ENCODE measurements around the gene ANKRD22.

Gene ANKRD22

DNA sequence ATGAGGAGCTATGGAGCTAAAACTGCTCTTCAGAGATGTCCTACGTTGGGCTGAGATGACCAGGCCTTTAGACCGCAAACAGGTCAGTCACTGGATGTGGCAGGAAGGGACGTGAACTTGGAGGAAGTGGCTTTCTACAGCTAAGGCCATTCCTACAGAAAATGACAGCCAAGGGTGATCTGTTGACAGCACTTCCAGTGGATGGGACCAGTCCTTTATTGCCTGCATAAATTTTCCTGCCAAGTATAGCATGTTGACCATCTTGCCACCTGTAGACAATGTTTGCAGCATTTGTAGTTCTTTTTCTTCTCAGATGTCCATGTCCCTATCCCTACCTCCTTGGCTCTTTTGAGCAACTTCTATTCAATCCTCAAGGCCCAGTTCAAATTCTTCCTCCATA is 45.7 kb downstream of the ANKRD22 start:
- TF ChIP-seq, protein P1, sequence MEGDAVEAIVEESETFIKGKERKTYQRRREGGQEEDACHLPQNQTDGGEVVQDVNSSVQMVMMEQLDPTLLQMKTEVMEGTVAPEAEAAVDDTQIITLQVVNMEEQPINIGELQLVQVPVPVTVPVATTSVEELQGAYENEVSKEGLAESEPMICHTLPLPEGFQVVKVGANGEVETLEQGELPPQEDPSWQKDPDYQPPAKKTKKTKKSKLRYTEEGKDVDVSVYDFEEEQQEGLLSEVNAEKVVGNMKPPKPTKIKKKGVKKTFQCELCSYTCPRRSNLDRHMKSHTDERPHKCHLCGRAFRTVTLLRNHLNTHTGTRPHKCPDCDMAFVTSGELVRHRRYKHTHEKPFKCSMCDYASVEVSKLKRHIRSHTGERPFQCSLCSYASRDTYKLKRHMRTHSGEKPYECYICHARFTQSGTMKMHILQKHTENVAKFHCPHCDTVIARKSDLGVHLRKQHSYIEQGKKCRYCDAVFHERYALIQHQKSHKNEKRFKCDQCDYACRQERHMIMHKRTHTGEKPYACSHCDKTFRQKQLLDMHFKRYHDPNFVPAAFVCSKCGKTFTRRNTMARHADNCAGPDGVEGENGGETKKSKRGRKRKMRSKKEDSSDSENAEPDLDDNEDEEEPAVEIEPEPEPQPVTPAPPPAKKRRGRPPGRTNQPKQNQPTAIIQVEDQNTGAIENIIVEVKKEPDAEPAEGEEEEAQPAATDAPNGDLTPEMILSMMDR (IDR thresholded peaks at IDR 0.05; ENCODE audit: extremely low read depth, missing control alignments): no peak
- no peak for DNase-seq (ENCODE audit: low spot score)

DNA sequence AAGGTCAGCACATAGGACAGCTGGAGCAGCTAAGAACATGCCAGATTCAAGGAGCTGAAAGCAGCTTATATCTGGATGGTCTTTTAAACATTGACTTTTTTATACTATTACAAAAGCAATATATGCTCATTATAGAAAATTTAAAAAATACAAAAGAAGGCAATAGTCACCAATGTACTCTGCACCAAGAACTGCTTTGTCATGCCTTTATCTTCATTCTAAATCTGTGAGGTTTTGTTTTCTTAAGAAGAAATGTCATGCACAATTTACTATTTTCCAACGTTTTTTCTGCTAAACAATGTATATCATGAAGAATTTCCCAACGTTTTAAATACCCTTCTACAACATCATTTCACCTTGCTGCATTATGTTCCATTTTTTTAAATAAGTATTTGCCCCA is 46.3 kb downstream of the ANKRD22 start:
- TF ChIP-seq, protein P1 (IDR thresholded peaks at IDR 0.05; ENCODE audit: extremely low read depth, missing control alignments): no peak
- no peak for DNase-seq (ENCODE audit: low spot score)

DNA sequence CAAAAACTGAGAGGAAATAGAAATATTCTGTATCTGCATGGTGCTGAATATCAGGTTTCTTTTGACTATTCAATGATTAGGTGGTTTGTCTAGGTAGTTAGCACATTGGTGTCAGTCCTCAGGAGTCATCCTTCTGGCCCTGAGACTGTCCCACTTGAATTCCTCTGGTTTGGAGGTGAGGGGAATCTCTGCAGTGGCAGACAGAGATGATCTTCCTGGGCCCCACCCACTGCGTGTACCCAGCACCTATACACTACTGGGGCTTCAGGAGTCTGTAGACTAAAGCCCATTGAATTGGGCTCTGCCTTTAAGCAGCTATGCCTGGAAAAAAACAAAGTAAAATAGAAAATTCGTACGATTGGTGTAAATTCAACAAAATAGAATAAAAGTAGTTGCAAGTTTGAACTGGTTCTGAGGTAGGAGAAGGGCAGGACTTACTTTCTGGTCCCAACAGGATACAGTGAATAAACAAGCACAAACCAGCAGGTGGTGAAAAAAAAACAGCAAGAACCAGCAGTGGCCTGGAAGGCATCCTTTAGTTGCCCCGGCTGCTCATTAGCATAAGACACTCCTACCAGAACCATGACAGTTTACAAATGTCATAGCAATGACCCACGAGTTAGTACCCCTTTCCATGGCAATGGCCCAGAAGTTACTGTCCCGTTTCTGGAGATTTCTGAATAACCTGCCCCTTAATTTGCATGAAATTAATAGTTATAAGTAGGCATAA is 47.4 kb downstream of the ANKRD22 start:
- TF ChIP-seq, protein P1 (IDR thresholded peaks at IDR 0.05; ENCODE audit: extremely low read depth, missing control alignments): no peak
- no peak for DNase-seq (ENCODE audit: low spot score)

DNA sequence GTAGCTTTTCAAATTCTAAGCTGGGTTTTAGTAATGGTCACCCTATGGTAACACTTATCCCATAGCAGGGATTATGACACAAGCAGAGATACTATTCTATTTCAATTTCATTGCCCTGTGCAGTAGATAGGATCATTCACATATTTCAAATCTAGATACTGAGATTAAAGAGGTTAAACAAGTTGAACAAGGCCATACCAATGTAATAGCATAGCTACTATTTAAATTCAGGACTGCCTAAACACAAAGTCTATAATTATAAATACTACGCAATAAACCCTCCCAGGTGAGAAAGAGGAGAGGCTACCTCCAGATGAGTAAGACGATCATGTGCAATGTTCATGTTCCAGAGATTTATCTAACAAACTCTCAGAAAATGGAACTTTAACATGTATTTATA is 48.0 kb downstream of the ANKRD22 start:
- no peak for DNase-seq (ENCODE audit: low spot score)
- TF ChIP-seq, protein P1 (IDR thresholded peaks at IDR 0.05; ENCODE audit: extremely low read depth, missing control alignments): no peak

DNA sequence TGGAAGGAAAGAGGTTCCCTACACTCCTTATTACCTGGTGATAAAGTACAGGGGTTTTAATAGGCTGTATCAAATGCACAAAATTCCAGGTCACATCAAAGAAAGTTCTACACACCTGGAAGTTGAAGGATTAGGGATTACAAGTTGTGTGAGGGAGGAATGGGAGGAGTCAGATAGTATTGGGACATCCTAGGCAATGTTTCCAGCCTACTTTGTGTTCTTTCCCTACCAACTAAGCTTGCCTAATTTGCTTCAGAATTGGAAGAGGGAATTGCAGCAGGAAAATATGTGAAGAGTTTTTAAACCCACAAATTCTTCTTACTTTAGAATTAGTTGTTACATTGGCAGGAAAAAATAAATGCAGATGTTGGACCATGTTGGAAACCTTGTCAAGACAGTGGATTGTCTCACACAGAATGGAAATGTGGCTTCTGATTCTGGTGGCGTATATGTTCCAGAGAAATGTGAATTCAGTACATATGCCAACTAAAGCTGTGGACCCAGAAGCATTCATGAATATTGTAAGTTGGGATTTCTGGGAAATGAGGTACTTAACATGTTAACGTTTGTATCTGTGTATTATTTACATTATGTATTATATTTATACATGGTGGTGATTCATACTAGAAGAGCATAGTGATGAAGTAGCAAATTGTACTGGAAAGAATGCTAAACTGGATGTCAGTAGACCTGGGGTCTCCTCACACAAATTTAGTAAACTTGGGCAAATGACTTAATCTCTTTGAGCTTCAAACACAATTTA is 48.9 kb downstream of the ANKRD22 start, which contains the start of gene LIPM:
TSS of gene LIPM (plus strand) at position 208 of the 763 bp plus-strand sequence. CDS start at position 375, 167 bp downstream.
- TF ChIP-seq, protein P1 (IDR thresholded peaks at IDR 0.05; ENCODE audit: extremely low read depth, missing control alignments): no peak
- DNase-seq (ENCODE audit: low spot score): no peak

DNA sequence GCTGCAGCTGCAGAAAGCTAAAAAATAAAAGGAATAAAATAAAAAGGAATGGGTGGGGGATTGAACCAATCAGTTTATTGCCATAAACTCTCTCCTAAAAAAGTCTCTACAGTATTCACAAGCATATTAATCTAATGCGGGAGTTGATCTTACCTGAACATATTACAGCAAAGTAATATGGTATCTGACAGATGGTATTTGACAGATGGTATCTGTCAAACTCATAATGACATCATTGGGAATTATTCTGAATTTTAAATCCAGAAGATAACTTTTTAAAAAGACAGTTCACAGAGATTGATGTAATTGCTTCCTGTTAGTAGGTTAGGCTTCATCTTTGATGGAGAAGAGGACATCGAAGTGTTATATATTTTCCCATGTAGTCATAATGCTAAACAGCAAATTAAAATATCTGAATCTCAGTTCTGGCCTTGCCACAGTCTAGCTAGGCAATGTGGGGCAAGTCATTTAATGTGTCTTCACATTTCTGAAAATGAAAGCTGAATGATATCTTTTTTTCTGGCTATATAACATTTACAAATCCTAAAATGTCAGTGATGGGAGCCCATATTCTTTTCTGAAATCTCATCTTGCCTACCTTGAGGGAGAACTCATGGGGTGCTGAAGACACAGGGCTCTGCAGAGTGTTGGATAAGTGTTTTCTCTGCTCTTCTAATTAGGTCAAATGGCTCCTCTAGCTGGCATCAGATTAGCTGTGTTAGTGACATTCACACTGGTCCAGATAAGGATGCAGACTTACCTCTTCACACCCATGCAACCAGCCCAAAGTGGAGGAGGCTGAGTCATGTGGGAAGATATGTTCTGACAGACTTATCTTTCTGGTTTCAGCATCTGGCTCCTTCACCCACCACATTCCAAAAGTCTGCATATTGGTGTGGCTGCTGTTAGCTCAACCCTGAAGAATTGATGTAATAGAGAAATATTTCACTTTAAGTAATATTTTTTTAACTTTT is 51.2 kb downstream of the ANKRD22 start:
- DNase-seq (ENCODE audit: low spot score): no peak
- TF ChIP-seq, protein P1 (IDR thresholded peaks at IDR 0.05; ENCODE audit: extremely low read depth, missing control alignments): no peak
